ENCODE data around the gene PIGC. TPM values are rescaled to one million over a fixed set of nuclear protein-coding genes. Genes with fewer than 3 reads are reported as not detected.
A peak's percentile ranks its signal among the peaks of the same experiment; 100 is the strongest.

The PIGC gene
- total RNA-seq, 4 donors from 2014 or later = 19.0 to 24.5 (median 20.4) TPM

GRCh38 chr1:172451002-172451443 is 7.2 kb upstream of the PIGC start:
- Histone ChIP-seq H3K4me1 (peaks cover 0 to 26% (median 2%) of the 10 kb centered on the region in 4 donors), H3K27me3 (no peaks in the 10 kb centered on the region), H3K27ac (peak overlapping the region in 3 of 4 donors; percentile 60 to 87 (median 82)), H3K36me3 (no peaks in the 10 kb centered on the region), H3K4me3 (no peak overlapping the region), H3K9me3 (no peaks in the 10 kb centered on the region)
- DNase-seq = peak in 2 of 3 donors; percentile 52 to 55
- no peak for TF ChIP-seq POLR2A (IDR thresholded peaks at IDR 0.05)
- TF ChIP-seq CTCF (IDR thresholded peaks at IDR 0.05) = no peak

GRCh38 chr1:172450524-172450885 is 6.6 kb upstream of the PIGC start:
- peak in 1 of 2 donors; percentile 41 for TF ChIP-seq POLR2A (IDR thresholded peaks at IDR 0.05)
- peak in 1 of 6 experiments; percentile 9 for TF ChIP-seq CTCF (IDR thresholded peaks at IDR 0.05)
- Histone ChIP-seq H3K9me3 (no peaks in the 10 kb centered on the region), H3K4me3 (peak overlapping the region in 2 of 4 donors; percentile 10 to 22), H3K36me3 (no peaks in the 10 kb centered on the region), H3K4me1 (peaks cover 0 to 26% (median 2%) of the 10 kb centered on the region in 4 donors), H3K27me3 (no peaks in the 10 kb centered on the region), H3K27ac (peak overlapping the region in 3 of 4 donors; percentile 60 to 87 (median 82))
- DNase-seq = peak in 2 of 3 donors; percentile 77

GRCh38 chr1:172449585-172450523 is 6.0 kb upstream of the PIGC start:
- TF ChIP-seq POLR2A (IDR thresholded peaks at IDR 0.05) = no peak
- TF ChIP-seq CTCF (IDR thresholded peaks at IDR 0.05) = peak; percentile 48 to 96 (median 88)
- peak overlapping the region in 3 of 4 donors; percentile 60 to 87 (median 82) for H3K27ac ChIP-seq
- peak overlapping the region in 2 of 4 donors; percentile 10 to 22 for H3K4me3 ChIP-seq
- no peaks in the 10 kb centered on the region for H3K9me3 ChIP-seq
- H3K27me3 ChIP-seq = no peaks in the 10 kb centered on the region
- H3K4me1 ChIP-seq = peaks cover 0 to 26% (median 2%) of the 10 kb centered on the region in 4 donors
- H3K36me3 ChIP-seq = no peaks in the 10 kb centered on the region
- peak; percentile 21 to 79 (median 64) for DNase-seq

- Histone ChIP-seq H3K27me3 (no peaks in the 10 kb centered on the region), H3K9me3 (no peaks in the 10 kb centered on the region), H3K4me1 (peaks cover 0 to 26% (median 3%) of the 10 kb centered on the region in 4 donors), H3K27ac (peak overlapping the region in 3 of 4 donors; percentile 60 to 87 (median 82)), H3K4me3 (peak overlapping the region in 1 of 4 donors; percentile 22), H3K36me3 (no peaks in the 10 kb centered on the region)
- TF ChIP-seq POLR2A (IDR thresholded peaks at IDR 0.05) (peak in 1 of 2 donors; percentile 69), CTCF (IDR thresholded peaks at IDR 0.05) (peak in 1 of 6 experiments; percentile 2)
- DNase-seq = peak in 2 of 3 donors; percentile 68 to 84
These were observed 5.2 kb upstream of the PIGC start for GRCh38 chr1:172448995-172449584.

- H3K4me3 ChIP-seq = no peak overlapping the region
- TF ChIP-seq CTCF (IDR thresholded peaks at IDR 0.05) (no peak), POLR2A (IDR thresholded peaks at IDR 0.05) (no peak)
- no peaks in the 10 kb centered on the region for H3K27me3 ChIP-seq
- H3K9me3 ChIP-seq = no peaks in the 10 kb centered on the region
- no peak overlapping the region for H3K27ac ChIP-seq
- no peak for DNase-seq
- H3K36me3 ChIP-seq = no peaks in the 10 kb centered on the region
- peaks cover 0 to 26% (median 5%) of the 10 kb centered on the region in 4 donors for H3K4me1 ChIP-seq
These were observed 3.8 kb upstream of the PIGC start for GRCh38 chr1:172447641-172448040.
